HepG2 (cell line): Measurements from ENCODE around the gene SEC14L2. TPM values are rescaled to one million over a fixed set of nuclear protein-coding genes. Genes with fewer than 3 reads are reported as not detected.

Experiments used
- CC2D1A ChIP-seq: sonication (generic); formaldehyde crosslinking; IDR thresholded peaks from 2 replicates; pipeline ENCODE4 v1.8.1; 2023; ENCODE audit warnings: mild to moderate bottlenecking, missing genetic modification reagents
- ELF1 ChIP-seq: sonication (generic); formaldehyde crosslinking; IDR thresholded peaks from 2 replicates; pipeline ENCODE4 v1.4.0; 2020; ENCODE audit warnings: missing genetic modification reagents
- HMG20A ChIP-seq: IDR thresholded peaks from 2 replicates; pipeline ENCODE4 v1.6.1; 2016; ENCODE audit warnings: borderline replicate concordance
- HOMEZ ChIP-seq: IDR thresholded peaks from 2 replicates; pipeline ENCODE4 v1.6.1; 2016; ENCODE audit warnings: low read depth
- NCOR1 ChIP-seq: fragments of 200-600 bp; sonication (generic); IDR thresholded peaks from 2 replicates; pipeline ENCODE4 v1.7.0; 2017; ENCODE audit warnings: antibody characterized with exemption, low read length, borderline replicate concordance
- NONO ChIP-seq, 2 experiments: fragments of 450-650 bp in 1 of 2; sonication (generic) in 1 of 2; formaldehyde crosslinking in 1 of 2; IDR thresholded peaks in 1 of 2; conservative IDR thresholded peaks in 1 of 2; 2 replicates each; pipeline versions ENCODE4 v1.6.1 to v1.8.0; 2017 to 2022; ENCODE audit warnings: mild to moderate bottlenecking in 1 of 2, missing genetic modification reagents in 1 of 2, moderate library complexity in 1 of 2
- RXRB ChIP-seq: IDR thresholded peaks from 2 replicates; pipeline ENCODE4 v1.6.1; 2016; ENCODE audit warnings: borderline replicate concordance, missing genetic modification reagents, missing compliant biosample characterization
- SRSF4 ChIP-seq: fragments of 200-400 bp; formaldehyde crosslinking; IDR thresholded peaks from one replicate; pipeline ENCODE4 v1.6.1; 2018; ENCODE audit warnings: mild to moderate bottlenecking, low read depth, low read length, moderate library complexity; ENCODE audit not compliant: poor library complexity, severe bottlenecking
- TP53 ChIP-seq: sonication (generic); formaldehyde crosslinking; conservative IDR thresholded peaks from 2 replicates; pipeline ENCODE4 v1.4.0; 2020; ENCODE audit warnings: missing genetic modification reagents
- ZFP36L1 ChIP-seq: sonication (generic); formaldehyde crosslinking; IDR thresholded peaks from 2 replicates; pipeline ENCODE4 v1.8.0; 2022; ENCODE audit warnings: mild to moderate bottlenecking, missing genetic modification reagents, moderate library complexity
- ZNF230 ChIP-seq: sonication (generic); formaldehyde crosslinking; IDR thresholded peaks from 2 replicates; pipeline ENCODE4 v1.4.0; 2020; ENCODE audit warnings: mild to moderate bottlenecking, missing genetic modification reagents
- ZNF354B ChIP-seq: sonication (generic); formaldehyde crosslinking; IDR thresholded peaks from 2 replicates; pipeline ENCODE4 v1.8.0; 2022; ENCODE audit warnings: mild to moderate bottlenecking, missing genetic modification reagents
- ZNF367 ChIP-seq: sonication (generic); formaldehyde crosslinking; IDR thresholded peaks from 2 replicates; pipeline ENCODE4 v1.4.0; 2020; ENCODE audit warnings: missing genetic modification reagents, borderline replicate concordance
- ZNF451 ChIP-seq: sonication (generic); formaldehyde crosslinking; IDR thresholded peaks from 2 replicates; pipeline ENCODE4 v1.5.0; 2020; ENCODE audit warnings: mild to moderate bottlenecking, missing genetic modification reagents
- ZNF572 ChIP-seq: sonication (generic); formaldehyde crosslinking; IDR thresholded peaks from 2 replicates; pipeline ENCODE4 v1.5.1; 2020; ENCODE audit warnings: mild to moderate bottlenecking, missing genetic modification reagents
- ZNF605 ChIP-seq: sonication (generic); formaldehyde crosslinking; IDR thresholded peaks from 2 replicates; pipeline ENCODE4 v1.8.0; 2022; ENCODE audit warnings: mild to moderate bottlenecking, missing genetic modification reagents
- polyA plus RNA-seq, 8 experiments: library from polyadenylated mRNA; depleted of rRNA in 3 of 8; stranded (reverse) in 7 of 8; unstranded in 1 of 8; fragments of >200 nt; fragmentation: Illumina TruSeq in 4 of 8; extraction: Trizol in 4 of 8; gene quantifications; 2 replicates each; pipeline versions ENCODE4 v1.2.1 to v1.2.3, GENCODE V29; 2011 to 2016; ENCODE audit warnings: low read depth in 4 of 8, missing spikeins in 1 of 8, mixed read lengths in 1 of 8; ENCODE audit not compliant: insufficient read depth in 1 of 8
- total RNA-seq, 5 experiments: library from RNA; depleted of rRNA; stranded (reverse); fragments of >200 nt; fragmentation: Illumina TruSeq; extraction: Trizol; gene quantifications; 2 replicates each; pipeline ENCODE4 v1.2.3, GENCODE V29; 2016; ENCODE audit warnings: low read depth in 1 of 5
- TF ChIP-seq, protein P1 (sequence below): sonication (generic); formaldehyde crosslinking; IDR thresholded peaks from 2 replicates; pipeline ENCODE4 v1.5.0; 2020; ENCODE audit warnings: mild to moderate bottlenecking, missing genetic modification reagents
- TF ChIP-seq, protein P2 (sequence below), 2 experiments: sonication (generic) in 1 of 2; formaldehyde crosslinking in 1 of 2; IDR thresholded peaks; 2 replicates each; pipeline versions ENCODE4 v1.6.1 to v1.9.0; 2014 to 2022; ENCODE audit warnings: antibody characterized with exemption in 1 of 2, borderline replicate concordance in 1 of 2, inconsistent platforms in 1 of 2, low read depth in 1 of 2, missing genetic modification reagents in 1 of 2

The SEC14L2 gene
- total and polyA plus RNA-seq, 2 of the 13 experiments (the other 11 are each of a cell fraction or from before 2014, with no cell fraction given) = 4.1 to 5.1 TPM

- TF ChIP-seq HOMEZ (CRISPR knock-in tag) (no peak), SRSF4 (no peak), ELF1 (CRISPR knock-in tag) (peak; percentile 40), ZNF572 (CRISPR knock-in tag) (no peak), ZNF367 (CRISPR knock-in tag) (peak; percentile 77; the same call in 1 of the 2 replicates), ZNF354B (CRISPR knock-in tag) (no peak; the same call in 1 of the 2 replicates), NCOR1 (no peak), TP53 (CRISPR knock-in tag) (no peak; the same call in 1 of the 2 replicates), RXRB (CRISPR knock-in tag) (no peak; the same call in 1 of the 2 replicates), ZNF451 (CRISPR knock-in tag) (no peak; the same call in none of the 2 replicates), NONO (IDR thresholded peaks at IDR 0.05) (no peak), NONO (CRISPR knock-in tag; conservative IDR thresholded peaks at IDR 0.05) (no peak), CC2D1A (CRISPR knock-in tag) (0 out of 2 replicates have a peak, but pooled peaks have one; percentile 14), ZNF605 (CRISPR knock-in tag) (0 out of 2 replicates have a peak, but pooled peaks have one; percentile 33), ZFP36L1 (no peak), HMG20A (CRISPR knock-in tag) (no peak), ZNF230 (CRISPR knock-in tag) (peak; percentile 62; the same call in 1 of the 2 replicates)
- TF ChIP-seq, protein P1, sequence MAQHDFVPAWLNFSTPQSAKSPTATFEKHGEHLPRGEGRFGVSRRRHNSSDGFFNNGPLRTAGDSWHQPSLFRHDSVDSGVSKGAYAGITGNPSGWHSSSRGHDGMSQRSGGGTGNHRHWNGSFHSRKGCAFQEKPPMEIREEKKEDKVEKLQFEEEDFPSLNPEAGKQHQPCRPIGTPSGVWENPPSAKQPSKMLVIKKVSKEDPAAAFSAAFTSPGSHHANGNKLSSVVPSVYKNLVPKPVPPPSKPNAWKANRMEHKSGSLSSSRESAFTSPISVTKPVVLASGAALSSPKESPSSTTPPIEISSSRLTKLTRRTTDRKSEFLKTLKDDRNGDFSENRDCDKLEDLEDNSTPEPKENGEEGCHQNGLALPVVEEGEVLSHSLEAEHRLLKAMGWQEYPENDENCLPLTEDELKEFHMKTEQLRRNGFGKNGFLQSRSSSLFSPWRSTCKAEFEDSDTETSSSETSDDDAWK (CRISPR knock-in tag) = no peak
- TF ChIP-seq, protein P2, sequence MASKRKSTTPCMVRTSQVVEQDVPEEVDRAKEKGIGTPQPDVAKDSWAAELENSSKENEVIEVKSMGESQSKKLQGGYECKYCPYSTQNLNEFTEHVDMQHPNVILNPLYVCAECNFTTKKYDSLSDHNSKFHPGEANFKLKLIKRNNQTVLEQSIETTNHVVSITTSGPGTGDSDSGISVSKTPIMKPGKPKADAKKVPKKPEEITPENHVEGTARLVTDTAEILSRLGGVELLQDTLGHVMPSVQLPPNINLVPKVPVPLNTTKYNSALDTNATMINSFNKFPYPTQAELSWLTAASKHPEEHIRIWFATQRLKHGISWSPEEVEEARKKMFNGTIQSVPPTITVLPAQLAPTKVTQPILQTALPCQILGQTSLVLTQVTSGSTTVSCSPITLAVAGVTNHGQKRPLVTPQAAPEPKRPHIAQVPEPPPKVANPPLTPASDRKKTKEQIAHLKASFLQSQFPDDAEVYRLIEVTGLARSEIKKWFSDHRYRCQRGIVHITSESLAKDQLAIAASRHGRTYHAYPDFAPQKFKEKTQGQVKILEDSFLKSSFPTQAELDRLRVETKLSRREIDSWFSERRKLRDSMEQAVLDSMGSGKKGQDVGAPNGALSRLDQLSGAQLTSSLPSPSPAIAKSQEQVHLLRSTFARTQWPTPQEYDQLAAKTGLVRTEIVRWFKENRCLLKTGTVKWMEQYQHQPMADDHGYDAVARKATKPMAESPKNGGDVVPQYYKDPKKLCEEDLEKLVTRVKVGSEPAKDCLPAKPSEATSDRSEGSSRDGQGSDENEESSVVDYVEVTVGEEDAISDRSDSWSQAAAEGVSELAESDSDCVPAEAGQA (IDR thresholded peaks at IDR 0.05; ENCODE audit: low read depth) = no peak
- TF ChIP-seq, protein P2 (CRISPR knock-in tag; IDR thresholded peaks at IDR 0.05; ENCODE audit: borderline replicate concordance) = peak; percentile 82; the same call in 1 of the 2 replicates
These were observed 26.6 kb downstream of the SEC14L2 start (continued) for GRCh38 chr22:30423301-30423958.
